ENCODE measurements around the gene ILK.

Gene ILK

DNA sequence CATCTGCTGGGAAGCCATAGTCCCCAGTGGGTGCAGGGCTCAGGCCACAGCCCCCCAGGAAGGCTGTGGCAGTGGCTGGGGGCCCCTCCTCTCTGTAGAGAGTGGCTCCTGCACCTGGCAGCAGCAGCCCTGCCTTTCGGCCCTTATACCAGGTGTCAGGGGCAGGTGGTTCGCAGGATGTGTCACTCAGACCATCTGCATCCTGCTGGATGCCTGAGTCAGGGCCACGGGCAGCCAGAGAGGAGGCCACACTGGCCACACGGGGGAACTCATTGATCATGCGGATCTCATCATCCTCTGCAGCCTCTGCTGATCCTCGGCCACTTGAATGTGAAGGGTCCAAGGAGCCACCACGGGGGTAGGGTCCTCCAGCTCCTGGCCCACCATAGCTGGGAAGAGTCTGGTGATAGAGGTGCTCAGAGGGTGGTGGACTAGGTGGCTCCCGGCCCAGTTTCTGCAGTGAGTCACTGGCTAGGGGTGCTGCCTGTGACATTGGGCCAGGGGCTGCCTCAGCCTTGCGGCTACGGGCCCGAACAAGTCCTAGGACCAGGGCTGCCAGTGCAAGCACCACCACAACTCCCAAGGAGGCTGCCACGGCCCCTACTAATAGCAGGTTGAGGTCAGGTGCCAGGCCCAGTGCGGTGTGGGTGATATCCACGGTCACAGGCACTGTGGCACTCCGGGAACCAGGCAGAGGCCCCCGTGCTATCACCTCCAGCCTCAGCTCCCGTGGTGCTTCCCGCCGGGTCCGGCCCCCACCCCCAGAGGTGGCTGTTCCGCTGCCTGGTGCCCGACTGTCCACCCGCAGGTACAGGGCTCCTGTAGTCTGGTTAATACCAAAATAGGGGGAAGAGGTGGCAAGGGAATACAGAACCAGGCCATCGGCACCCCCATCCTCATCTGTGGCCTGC, 18.9 kb downstream of the ILK start:
- FAIRE-seq, result no peak

DNA sequence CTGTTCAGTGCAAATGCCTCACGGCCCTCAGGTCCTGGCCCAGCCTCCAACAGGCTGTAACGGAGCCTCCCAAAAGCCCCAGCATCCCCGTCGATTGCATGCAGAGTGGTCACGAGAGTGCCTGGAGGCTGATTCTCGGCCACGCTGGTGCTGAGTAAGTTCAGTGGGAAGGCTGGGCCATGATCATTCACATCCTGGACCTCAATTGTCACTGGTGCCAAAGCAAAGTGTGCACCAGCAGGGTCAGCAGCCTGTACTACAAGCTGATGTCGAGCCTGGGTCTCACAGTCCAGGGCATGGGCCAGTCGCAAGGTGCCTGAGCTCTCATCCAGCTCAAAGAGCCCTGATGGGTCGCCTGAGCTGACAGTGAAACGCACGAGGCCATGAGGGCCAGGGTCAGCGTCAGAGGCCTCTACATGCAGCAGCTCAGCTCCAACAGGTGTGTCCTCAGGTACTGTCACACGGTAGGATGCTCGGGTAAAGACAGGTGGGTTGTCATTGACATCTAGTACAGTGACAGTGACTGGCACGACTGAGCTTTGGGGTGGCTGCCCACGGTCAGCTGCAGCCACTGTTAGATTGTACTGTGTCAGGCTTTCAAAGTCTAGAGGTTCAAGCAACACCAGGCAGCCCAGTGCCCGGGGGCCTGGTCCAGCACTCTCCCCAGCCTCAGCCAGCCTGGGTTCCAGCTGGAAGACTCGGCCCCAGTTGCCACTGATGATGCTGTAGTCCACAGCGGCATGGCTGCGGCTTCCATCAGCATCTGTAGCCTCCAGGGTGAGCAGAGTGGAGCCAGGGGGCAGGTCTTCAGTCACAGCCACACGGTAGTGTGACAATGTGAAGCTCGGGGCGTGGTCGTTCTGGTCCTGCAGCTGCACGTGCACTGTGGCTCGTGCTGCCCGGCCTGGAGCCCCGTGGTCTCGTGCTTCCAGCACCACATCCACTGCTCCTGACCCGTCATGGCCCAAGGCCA, 20.1 kb downstream of the ILK start:
- no peak for FAIRE-seq

DNA sequence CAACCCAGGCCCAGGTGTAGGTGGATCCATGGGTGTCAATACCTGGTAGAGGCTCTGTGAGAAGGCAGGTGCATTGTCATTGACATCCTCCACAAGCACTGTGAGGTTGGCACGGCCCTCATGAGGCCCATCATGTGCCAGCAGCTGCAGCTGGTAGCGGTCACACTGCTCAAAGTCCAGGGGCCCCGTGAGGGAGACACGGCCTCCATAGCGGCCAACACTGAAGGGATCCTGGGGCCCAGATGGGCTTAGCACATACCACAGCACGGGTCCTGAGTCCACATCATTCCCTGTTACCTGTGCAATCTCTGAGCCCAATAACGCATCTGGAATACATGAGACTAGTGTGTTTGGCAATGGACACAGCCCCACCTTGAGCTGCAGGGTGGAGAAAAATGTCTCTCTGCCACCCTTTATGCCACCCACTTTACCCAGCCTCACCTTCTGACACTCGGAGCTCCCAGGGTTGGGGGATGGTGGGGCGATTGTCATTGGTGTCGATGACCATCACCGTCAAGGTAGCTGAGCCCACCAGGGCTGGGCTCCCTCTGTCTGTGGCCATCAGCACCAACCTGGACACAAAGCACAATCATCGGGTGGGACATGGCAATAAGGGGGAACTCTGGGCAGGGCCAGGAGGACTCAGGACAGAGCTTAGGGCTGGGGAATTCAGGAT, 21.7 kb downstream of the ILK start:
- FAIRE-seq, result no peak

DNA sequence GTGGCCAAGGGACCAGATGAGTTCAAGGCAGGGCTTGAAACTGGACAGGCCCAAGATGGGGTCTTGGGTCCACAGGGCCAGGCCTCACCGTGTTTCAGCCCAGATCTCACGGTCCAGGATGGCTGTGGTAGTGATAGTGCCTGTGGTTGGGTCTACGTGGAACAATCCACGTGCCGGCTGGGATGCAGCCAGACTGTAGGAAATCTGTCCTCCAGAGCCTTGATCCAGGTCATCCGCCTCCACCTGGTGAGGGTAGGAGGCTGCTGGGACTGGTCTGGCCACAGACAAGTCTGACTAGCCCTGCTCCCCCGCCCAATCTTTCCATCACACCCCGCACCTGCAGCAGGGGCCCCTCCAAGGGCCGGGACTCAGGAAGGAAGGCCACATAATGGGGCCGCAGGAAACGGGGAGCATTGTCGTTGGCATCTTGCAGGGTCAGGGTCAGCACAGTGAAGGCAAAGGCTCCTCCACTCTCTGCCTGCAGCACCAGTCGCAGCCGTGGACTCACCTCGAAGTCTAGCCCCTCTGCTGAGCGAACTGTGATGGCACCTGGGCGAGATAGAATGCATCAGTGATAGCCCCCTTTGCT, 22.4 kb downstream of the ILK start:
- FAIRE-seq, result no peak

DNA sequence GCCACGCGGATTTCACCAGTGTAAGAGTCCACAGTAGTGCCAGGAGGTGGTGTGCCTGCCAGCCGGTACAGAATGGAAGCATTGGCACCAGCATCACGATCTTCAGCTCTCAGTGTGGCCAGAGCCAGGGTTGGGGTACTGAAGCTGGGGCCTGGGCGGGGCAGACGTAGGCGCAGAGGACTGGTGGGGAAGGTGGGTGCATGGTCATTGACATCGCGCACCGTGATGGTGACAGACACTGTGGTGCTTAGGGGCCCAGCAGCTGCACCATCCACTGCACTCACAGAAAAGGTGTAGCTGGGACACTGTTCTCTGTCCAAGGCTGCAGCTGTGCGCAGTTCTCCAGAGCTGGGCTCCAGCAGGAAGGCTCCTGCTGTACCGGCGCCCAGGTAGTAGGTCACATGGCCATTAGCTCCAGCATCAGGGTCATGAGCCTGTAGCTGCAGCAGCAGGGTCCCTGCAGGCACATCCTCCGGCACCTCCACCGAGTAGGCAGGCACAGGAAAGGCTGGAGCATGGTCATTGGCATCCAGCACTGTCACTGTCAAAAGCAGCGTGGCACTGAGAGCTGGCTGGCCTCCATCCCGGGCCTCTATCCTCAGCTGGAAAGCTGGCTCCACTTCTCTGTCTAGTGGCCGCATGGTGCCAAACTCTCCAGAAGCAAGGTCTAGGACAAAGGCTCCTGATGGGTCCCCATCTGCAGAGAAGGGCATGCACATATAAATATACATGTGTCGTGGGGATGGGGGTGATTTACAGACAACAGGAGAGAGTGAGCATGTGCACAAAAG, 23.6 kb downstream of the ILK start:
- no peak for FAIRE-seq

DNA sequence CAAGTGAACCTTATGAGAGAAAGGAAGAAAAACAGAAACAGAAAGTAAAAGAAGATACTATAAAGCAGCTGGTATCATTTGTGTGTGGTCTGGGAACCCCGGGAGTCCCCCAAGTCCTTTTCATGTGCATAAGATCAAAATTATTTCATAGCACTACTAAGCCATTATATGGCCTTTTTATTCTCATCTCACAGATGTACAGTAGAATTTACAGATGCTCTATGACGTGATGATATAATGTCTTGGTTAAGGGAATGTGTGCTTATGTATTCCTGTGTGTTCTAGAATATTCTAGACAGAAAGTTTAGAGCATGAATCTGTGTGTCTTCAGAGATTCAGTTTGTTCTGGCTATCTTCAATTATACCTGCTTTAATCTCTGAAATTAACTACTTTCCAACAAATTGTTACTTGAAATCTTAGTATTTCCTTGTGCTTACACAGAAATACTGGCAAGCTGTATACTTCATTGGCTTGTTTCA, 24.2 kb downstream of the ILK start:
- no peak for FAIRE-seq

DNA sequence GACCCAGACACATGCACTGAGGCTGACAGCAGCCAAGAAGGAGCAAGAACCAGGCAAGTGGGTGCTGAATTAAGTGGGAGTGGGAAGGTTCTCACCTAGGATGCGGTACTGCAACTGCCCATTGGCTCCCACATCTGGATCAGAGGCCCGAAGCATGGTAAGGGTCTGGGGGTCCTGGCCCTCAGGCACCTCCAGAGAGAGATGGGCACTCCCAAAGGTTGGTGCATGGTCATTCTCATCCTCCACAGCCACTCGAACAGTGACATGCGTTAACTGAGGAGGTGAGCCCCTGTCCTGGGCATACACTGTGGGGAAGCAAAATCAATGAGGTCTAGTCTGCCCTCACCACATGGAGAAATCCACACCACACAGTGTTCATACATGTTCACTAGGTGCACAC, 25.0 kb downstream of the ILK start:
- FAIRE-seq, result no peak

DNA sequence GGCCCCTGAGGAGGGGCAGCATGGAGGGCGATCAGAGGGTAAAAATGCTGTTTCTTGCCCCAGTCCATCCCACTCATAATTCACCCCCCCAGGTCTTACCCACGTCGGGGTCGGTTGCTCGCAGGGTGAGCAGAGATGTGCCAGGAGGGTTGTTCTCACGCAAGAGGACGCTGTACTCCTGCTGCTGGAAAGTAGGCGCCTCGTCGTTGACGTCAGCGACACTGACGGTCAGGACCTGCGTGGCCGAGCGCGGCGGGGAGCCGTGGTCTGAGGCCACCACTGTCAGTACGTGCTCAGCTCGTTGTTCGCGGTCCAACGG, 26.0 kb downstream of the ILK start:
- no peak for FAIRE-seq

DNA sequence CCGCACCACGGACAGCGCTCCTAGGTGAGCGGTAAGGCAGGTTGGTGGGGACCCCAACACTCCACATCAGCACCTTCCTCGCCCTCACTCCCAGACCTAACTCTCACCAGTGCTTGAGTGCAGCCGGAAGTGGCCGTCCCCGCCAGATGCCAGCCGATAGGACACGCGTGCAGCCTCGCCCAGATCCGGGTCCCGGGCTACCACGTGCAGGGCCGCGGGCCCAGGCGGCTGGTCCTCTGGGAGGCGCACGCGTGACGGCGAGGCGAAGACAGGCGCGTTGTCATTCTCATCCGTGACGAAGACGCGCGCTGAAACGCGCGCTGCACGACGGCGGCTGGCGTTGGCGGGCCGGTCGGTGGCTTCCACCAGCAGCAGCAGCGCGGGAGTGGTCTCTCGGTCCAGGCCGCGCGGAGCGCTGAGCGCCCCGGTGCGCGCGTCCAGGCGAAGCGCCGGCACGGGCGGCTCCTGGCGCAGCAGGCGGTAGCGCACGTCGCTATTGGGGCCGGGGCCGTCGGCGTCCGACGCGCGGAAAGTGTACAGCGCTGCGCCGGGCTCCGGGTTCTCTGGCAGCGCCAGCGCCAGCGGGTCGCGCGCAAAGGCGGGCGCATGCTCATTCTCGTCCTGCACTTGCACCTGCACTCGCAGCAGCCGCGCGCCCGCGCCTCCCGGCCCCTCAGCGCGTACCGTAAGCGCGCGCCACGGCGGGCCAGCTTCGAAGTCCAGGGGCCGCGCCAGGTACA, 26.5 kb downstream of the ILK start:
- FAIRE-seq, result no peak

DNA sequence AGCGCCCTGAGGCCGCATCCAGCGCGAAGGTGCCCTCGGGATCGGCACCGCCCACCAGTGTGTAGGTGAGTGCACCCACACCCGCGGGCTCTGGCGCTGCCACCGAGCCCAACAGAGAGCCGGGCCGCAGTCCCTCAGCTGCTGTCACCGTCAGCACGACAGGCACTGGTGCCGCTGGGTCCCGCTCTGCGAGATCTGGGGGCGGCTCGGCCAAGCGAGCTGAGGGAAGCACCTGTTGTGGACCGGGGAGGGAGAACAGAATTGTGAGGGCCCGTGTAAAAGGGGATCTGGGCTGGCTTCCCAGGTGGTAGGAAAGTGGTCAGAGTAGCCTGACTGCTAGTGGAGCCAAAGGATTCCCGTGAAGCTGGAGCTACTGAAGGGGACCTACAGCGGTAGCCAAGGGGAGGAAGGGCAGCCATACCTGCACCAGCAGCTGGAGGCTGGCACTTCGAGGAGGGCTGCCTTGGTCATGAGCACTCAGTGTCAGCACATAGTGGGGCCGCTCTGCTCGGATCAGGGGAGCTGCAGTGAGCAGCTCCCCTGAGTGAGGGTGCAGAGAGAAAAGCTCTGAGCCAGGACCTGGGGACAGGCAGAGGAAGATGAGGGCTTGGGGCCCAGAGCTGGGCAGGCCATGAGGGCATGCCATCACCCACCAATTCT, 27.2 kb downstream of the ILK start:
- FAIRE-seq, result no peak

DNA sequence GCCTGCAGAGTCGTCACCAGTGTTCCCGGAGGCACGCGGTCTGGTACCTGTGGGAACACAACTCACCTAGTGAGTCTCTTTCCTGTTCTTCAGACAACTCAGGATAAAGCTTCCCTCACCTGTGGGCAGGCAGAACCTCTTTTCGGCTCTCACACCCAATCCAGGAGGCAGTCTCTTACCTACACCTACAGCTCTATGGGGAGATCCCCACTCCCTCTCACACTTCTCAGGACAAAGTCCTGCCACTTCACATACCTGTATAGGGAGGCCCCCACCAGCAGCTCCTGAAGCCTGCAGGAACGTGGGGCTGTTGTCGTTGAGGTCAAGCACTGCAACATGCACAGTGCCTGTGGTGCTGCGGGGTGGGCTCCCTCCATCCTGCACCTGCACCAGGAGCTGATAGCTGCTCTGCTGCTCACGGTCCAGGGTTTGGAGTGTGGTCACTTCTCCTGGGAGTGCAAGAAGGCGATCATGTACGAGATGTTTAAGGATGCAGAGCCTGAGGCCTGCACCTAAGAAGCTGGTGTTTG, 27.9 kb downstream of the ILK start:
- FAIRE-seq, result no peak

DNA sequence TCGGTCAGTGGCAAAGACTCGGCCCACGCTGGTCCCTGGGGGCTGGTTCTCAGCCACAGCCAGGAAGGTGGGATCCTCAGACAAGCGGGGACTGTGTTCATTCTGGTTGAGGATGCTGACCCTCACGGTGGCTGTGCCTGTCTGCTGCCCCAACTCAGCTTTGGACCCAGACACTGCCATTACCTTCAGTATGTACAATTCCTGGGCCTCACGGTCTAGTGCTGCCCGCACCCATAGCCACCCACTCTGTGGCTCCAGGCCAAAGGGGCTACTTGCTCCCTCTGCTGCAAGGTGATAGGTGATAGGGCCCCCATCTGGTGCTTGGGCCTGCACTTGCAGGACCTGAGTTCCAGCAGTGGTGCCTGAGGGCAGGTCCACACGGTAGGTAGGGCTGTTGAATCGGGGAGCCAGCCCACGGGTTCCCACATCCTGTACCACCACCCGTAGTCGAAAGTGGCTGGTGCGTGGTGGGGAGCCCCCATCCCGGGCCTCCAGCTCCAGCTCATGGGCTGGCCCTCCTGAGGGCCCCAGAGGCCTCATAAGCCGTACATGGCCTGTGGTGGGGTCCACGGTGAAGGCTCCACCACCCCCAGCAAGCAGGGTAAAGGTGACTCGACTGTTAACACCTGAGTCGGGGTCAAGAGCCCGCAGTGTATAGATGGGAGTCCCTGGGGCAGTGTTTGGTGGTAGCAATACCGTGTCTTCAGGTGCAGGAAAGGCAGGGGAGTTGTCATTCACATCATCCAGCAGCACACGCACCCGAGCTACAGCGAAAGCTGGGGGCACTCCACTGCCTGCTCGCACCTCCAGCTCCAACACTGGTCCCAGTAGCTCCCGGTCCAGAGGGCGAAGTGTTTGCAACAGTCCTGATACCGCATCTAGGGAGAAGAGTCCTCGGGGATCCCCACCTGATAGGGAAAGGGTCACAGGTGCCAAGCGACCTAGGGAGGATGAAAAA, 28.8 kb downstream of the ILK start:
- FAIRE-seq, result no peak

DNA sequence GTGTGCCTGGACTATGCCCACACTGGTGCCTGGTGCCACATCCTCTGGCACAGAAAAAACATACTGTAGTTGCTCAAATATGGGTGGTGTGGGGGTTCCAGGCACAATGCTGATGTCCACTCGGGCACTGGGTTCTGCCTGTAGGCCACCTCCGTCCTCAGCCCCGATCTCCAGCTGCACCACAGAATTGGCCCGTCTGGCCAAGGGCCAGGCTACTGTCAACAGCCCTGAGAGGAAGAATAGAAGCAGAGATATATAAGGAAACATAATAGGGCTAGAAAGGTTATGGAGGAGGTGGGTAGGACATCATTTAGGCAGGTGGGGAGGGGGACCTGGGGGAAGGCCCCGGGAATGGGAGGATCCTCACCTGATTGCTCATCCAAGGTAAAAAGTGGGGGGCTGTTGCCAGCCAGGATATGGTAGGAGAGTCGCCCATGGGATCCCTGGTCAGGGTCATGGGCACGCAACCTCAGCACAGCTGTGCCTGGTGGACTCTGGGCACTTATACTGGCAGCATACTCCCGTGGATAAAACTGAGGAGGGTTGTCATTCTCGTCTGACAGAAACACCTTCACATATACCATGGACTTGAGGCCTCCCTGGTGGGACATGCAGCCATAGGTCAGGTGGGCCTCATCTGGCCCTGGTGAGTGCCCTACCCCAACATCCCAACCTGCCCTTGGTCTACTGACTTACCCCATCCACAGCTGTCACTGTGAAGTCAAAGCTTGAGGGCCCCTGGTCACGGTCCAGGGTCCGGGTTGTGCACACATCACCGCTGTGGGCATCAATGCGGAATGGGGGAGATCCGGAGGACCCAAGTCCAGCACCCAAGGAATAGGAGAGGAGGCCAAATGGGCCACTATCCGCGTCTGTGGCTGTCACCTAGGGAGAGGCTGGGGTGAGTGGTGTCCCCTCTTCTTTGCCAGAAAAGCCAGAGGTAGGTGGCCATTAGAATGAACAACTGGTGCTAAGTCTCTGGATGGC, 30.1 kb downstream of the ILK start:
- FAIRE-seq, result no peak

DNA sequence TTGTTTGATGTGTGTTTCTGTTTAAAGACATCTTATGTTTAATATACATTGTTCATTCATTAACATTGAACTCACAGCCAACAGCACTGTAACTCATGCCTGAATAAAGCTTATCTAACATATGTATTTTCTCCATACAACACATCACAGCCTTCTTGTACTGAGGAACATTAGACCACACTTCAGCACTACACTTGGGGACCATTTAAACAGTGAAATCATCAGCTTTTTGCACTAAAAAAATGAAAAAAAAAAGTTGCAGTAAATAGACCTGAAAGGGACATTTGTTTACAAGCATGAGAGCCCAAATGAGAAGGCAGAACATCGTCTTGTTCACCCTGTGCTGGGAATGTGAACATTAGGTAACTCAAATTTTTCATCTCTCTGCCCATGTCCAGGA, 31.0 kb downstream of the ILK start:
- no peak for FAIRE-seq

DNA sequence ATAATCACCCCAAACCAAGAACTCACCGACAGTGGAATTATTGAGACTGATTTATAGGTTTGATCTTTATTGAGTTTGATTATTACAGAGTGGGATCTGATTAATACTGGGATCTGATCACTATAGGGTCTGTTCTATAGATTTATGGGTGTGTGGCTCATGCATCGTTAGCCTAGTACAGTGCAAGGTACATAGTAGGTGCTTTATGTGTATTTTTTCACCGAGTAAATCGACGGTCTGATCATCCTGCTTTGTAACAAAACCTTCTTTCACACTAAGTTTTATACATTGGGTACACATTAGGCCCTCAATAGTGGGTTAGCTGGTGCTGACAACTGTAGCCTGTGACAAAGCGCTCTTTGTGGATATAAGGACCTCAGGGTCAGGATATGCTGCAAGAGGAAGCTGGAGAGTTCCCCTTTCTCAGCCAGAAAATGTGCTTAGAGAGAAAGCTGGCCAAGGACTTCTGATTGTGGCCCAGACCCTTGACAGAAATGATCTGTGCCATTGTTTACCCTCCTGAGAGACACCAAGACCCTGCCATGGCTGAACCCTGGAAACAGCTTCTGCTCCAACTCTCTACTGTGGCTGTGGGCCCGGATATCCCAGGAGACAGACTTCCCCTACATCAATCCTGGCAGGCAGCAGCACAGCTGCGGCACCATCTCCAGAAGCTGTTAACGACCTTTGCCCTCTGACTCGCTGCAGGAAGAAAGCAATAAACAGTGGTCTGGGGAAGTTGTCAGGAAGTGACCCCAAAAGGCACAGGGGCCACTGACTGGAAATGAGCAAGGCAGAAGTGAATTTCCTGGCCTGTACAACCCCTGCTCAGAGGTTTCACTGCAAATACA, 31.7 kb downstream of the ILK start:
- FAIRE-seq, result no peak

DNA sequence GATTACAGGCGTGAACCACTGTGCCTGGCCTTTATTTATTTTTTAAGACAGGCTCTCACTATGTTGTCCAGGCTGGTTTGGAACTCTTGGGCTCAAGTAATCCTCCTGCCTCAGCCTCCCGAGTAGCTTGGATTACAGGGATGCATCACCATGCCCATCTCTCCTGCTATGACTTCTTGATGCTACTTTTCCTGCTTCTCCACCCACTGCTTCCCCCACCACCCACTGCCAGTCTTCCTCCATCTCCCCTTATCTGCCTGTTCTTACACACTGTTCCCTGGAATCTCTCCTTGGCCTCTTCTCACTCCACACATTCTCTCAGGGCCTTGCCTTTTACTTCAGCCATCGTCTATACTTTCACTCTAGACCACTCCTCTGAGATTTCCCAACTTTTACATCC, 32.9 kb downstream of the ILK start:
- FAIRE-seq, result no peak

DNA sequence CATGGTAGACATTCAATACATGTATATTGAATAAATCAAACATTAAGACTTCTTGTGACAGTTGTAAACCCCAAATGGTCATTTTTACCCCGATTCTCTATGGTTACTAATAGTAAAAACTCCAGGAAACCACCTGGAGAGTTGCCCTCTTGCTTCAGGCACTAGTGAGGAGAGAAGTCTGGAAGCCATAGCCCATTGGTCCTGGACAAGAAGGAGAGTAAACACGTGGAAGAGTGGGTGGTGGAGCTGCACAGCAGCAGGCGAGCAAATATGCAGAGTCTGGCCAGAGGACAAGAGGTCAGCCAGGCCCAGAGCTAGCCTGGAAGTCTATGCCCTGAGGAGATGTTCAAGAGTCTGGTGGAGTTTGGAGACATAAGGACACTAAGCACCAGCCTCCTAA, 34.3 kb downstream of the ILK start:
- FAIRE-seq, result no peak
